SK-N-SH (cell line): ENCODE data around the gene ZNF514.

Experiments used
- PBX3 ChIP-seq: IDR thresholded peaks from 2 replicates; pipeline ENCODE4; 2012
- POLR2AphosphoS5 ChIP-seq: IDR thresholded peaks from 2 replicates; pipeline ENCODE4 v1.6.1; 2012; ENCODE audit warnings: low read depth, low read length
- REST ChIP-seq: IDR thresholded peaks from 2 replicates; pipeline ENCODE4 v1.6.1; 2012; ENCODE audit warnings: mild to moderate bottlenecking, low read depth, low read length, moderate library complexity
- TCF12 ChIP-seq: IDR thresholded peaks from 2 replicates; pipeline ENCODE4 v1.4.0; 2012

GRCh38 chr2:95158891-95159619 lies 593 bp downstream of the ZNF514 start:
- no peak for TF ChIP-seq TCF12
- no peak for TF ChIP-seq REST
- no peak for TF ChIP-seq POLR2AphosphoS5
- TF ChIP-seq PBX3, result no peak
